RWPE1 (cell line): ENCODE data around the gene MKI67.

Experiments
- CTCF ChIA-PET: fragments of 350-600 bp; sonication (Branson Sonifier 250); formaldehyde crosslinking; extraction: SDS; loops from one replicate; lab custom pipeline; 2021; lab: Yijun Ruan, JAX
- POLR2A ChIA-PET: fragments of 400-600 bp; formaldehyde crosslinking; extraction: SDS; loops from one replicate; lab custom pipeline; 2020; ENCODE audit warnings: antibody characterized with exemption; ENCODE audit not compliant: low non-redundant PET; lab: Yijun Ruan, JAX
- DNase-seq: peaks from one replicate; pipeline ENCODE4 v3.0.0; 2012; ENCODE audit warnings: low spot score
- H3K27ac ChIP-seq: fragments of 450-650 bp; 2 replicates; pipeline ENCODE4 v1.5.1; 2017
- CTCF ChIP-seq: fragments of 450-650 bp; conservative IDR thresholded peaks from 2 replicates; pipeline ENCODE4 v1.5.1; 2017; ENCODE audit warnings: low read depth, mild to moderate bottlenecking

Gene MKI67

GRCh38 chr10:128158021-128158795, 32.0 kb upstream of the MKI67 start:
- no peak for TF ChIP-seq CTCF
- ChIA-PET CTCF (no interaction called here), POLR2A (no interaction called here)
- H3K27ac ChIP-seq = no peak overlapping the region
- no peak for DNase-seq

GRCh38 chr10:128156999-128157755, 31.0 kb upstream of the MKI67 start:
- ChIA-PET POLR2A (no interaction called here), CTCF (interaction anchor here (0.7 to 1.2 kb wide), 2 partner anchors 29 to 87 kb away, joined by 3 read pairs; no protein-coding TSS in a partner anchor)
- no peak overlapping the region for H3K27ac ChIP-seq
- DNase-seq = no peak
- no peak for TF ChIP-seq CTCF

- ChIA-PET CTCF (interaction anchor here (0.7 to 1.6 kb wide), 3 partner anchors 59 to 1386 kb away, joined by 3 to 6 read pairs (median 4); no protein-coding TSS in a partner anchor), POLR2A (no interaction called here)
- H3K27ac ChIP-seq = no peak overlapping the region
- no peak for DNase-seq
- TF ChIP-seq CTCF = no peak
Measured at GRCh38 chr10:128152741-128153580, 26.7 kb upstream of the MKI67 start.

GRCh38 chr10:128151031-128151430, 24.8 kb upstream of the MKI67 start:
- no peak overlapping the region for H3K27ac ChIP-seq
- ChIA-PET POLR2A (no interaction called here), CTCF (interaction anchor here (0.6 to 1.0 kb wide), 3 partner anchors 72 to 1363 kb away, joined by 3 to 6 read pairs (median 5); no protein-coding TSS in a partner anchor)
- DNase-seq = no peak
- no peak for TF ChIP-seq CTCF

GRCh38 chr10:128150561-128150960, 24.3 kb upstream of the MKI67 start:
- ChIA-PET CTCF (interaction anchor here (0.8 to 1.7 kb wide), 3 partner anchors 72 to 1363 kb away, joined by 5 to 6 read pairs (median 5); no protein-coding TSS in a partner anchor), POLR2A (no interaction called here)
- DNase-seq = no peak
- no peak overlapping the region for H3K27ac ChIP-seq
- TF ChIP-seq CTCF = no peak
